Dermis blood vessel endothelial cell (primary cell): Measurements from ENCODE around the gene TTLL1. TPM values are rescaled to one million over a fixed set of nuclear protein-coding genes. Genes with fewer than 3 reads are reported as not detected.

ENCODE experiments used
- DNase-seq: peaks from one replicate; pipeline ENCODE4 v3.0.0; 2010
- total RNA-seq: library from RNA; depleted of rRNA; stranded (reverse); fragments of >200 nt; gene quantifications from 2 replicates; pipeline ENCODE4 v1.2.3, GENCODE V29; 2014

The TTLL1 gene
- total RNA-seq, 1 donor from 2014 or later, result 11.1 TPM

GRCh38 chr22:42991010-42991651, 98.1 kb downstream of the TTLL1 start:
- DNase-seq, result peak; percentile 57

GRCh38 chr22:42990131-42990838, 98.9 kb downstream of the TTLL1 start:
- DNase-seq, result peak; percentile 89

Other genes with a start within 250 kb of the TTLL1 start
- gene ARFGAP3, start 232.1 kb downstream of the TTLL1 start, total RNA-seq, result 67.5 and 74.2 TPM in 2 replicates
- 68.9 and 93.6 TPM in 2 replicates for gene PACSIN2, start 74.2 kb downstream of the TTLL1 start, total RNA-seq
- gene BIK, start 21.4 kb upstream of the TTLL1 start, total RNA-seq, result 1.7 and 1.9 TPM in 2 replicates
- gene MCAT, start 54.0 kb upstream of the TTLL1 start, total RNA-seq, result 11.7 and 14.8 TPM in 2 replicates
- gene TSPO, start 62.2 kb upstream of the TTLL1 start, total RNA-seq, result 361 and 465 TPM in 2 replicates
- 29.4 and 38.0 TPM in 2 replicates for gene TTLL12, start 97.7 kb upstream of the TTLL1 start, total RNA-seq